ENCODE measurements around the gene MYD88.

The MYD88 gene

DNA sequence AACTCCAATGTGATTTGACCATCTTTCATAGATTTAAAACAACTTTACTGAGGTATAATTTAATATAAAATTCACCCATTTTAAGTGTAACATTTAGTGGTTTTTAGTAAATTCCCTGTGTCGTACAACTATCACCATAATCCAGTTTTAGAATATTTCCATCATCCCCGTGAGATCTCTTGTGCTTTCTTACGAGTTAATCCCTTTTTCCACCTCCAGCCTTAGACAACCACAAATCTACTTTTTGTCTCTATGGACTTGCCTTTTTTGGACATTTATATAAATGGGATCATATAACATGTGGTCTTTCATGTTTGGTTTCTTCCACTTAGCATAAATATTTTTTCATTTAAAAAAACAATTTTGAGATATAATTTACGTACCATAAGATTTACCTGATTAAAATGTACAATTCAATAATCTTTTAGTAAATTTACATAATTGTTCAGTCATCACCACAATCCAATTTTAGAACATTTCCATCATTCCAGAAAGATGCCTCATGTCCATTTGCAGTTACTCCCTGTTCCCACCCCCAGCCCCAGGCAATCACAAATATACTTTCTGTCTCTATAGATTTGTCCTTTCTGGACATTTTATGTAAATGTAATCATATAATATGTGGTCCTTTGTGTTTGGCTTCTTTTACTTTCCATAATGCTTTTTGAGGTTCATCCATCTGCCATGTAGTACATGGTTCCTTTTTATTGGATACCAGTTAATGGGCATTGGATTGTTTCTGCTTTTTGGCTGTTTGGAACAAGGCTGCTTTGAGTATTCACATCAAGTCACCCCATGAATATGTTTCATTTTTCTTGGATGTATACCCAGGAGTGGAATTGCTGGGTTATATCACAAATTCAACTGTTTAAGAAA, 29.9 kb downstream of the MYD88 start:
- DNase-seq: no peak

- DNase-seq: no peak
Observed at GRCh38 chr3:38169027-38169317, 30.5 kb downstream of the MYD88 start.

DNA sequence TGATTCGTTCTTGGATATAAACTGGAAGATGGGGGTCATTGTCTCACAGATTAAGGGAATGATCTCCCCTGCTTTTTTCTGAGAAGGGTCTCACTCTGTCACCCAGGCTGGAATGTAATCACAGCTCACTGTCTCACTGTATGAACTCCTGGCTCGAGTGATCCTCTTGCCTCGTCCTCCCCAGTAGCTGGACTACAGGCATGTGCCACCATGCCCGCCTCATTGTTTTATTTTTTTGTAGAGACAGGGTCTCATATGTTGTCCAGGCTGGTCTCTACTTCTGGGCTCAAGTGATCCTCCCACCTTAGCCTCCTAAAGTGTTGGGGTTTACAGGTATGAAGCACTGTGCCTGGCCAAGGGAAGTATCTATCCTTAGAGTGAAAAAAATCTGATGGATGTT, 32.3 kb downstream of the MYD88 start:
- no peak for DNase-seq

DNA sequence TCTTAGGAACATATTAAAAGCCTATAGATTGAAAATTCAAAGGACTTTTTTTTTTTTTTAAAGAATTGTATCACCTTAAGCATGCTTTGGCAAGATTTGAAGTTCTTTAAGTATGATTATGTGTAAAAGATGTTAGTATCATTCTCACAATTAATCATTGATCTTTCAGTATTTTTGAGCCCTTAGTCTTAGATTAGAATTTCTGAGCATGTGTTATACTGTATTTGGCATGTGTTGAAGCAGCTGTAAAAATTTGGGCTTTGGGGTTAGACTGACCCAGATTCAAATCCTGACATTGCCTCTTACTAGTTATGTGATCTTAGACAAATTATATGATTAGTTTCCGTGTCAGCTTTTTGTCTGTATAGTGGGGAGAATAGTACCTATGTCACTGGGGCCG, 33.2 kb downstream of the MYD88 start:
- no peak for DNase-seq

DNA sequence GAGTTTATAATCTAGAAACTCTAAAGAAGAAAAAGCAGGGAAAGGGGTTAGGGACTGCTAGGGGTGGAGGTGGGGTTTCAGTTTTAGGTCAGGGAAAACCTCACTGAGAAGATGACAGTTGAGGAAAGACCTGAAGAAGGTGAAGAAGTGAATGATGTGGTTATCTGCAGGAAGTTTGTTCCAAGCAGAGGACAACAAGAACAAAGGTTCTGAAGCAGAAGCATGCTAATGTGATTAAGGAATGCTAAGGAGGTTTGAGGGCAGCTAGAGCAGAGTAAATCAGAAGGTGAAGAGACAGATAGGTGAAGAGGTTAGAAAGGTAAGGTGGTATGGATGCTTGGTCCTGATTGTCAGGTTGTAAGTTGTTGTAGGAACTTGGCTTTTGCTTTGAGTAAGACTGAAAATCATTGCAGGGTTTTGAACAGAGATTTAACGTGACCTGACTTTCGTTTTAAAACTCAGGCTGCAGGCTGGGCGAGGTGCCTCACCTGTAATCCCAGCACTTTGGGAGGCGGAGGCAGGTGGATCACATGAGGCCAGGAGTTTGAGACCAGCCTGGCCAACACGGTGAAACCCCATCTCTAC, 35.5 kb downstream of the MYD88 start:
- no peak for DNase-seq

DNA sequence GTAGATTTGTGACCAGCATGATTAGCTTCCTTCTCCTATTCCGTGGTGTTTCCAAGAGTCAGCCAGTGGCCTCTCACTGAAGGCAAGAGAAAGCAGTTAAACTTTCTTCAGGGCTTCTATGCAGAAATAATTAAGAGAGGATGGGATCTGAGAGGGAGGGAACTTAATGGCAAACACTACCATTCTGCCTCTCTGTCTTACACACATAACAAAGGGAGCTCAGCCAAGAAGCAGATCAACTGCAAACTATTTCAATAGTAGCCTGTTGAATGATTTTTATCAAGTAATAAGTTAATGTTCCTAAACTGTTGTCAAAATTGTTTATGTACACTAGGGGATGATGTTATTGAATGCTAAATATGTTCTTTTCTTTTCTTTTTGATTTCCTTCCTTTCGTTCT, 38.7 kb downstream of the MYD88 start:
- DNase-seq: no peak

- no peak for DNase-seq
Observed at GRCh38 chr3:38186781-38187180, 48.3 kb downstream of the MYD88 start.

- DNase-seq: no peak
Observed at GRCh38 chr3:38190481-38190881, 52.0 kb downstream of the MYD88 start.
